NCI-H146 treated with DMSO at 0.1 percent for 48 hours (cell line): Measurements from ENCODE around the gene GYPE.
"Not testable (repeated sequence)": the region's sequence is repeated elsewhere in the genome, so short reads cannot be mapped to it uniquely, and the experiment has no call there.

Experiments
- DNase-seq: peaks from one replicate; lab custom pipeline; 2025; ENCODE audit not compliant: unreplicated experiment; lab: John Stamatoyannopoulos, UW

GYPE gene

GRCh38 chr4:143870523-143871268, 34.7 kb downstream of the GYPE start:
- not testable (repeated sequence) for DNase-seq

GRCh38 chr4:143869925-143870324, 35.4 kb downstream of the GYPE start:
- DNase-seq: not testable (repeated sequence)

GRCh38 chr4:143862716-143863115, 42.6 kb downstream of the GYPE start:
- DNase-seq: not testable (repeated sequence)

GRCh38 chr4:143858456-143858855, 46.9 kb downstream of the GYPE start:
- DNase-seq: no peak

- DNase-seq: not testable (repeated sequence)
Observed at GRCh38 chr4:143857391-143858336, 47.7 kb downstream of the GYPE start.

GRCh38 chr4:143856017-143856557, 49.3 kb downstream of the GYPE start:
- not testable (repeated sequence) for DNase-seq

- not testable (repeated sequence) for DNase-seq
Observed at GRCh38 chr4:143854645-143855044, 50.7 kb downstream of the GYPE start.

- not testable (repeated sequence) for DNase-seq
Observed at GRCh38 chr4:143849296-143849695, 56.1 kb downstream of the GYPE start.

- not testable (repeated sequence) for DNase-seq
Observed at GRCh38 chr4:143843506-143843832, 61.9 kb downstream of the GYPE start.

GRCh38 chr4:143842624-143843505, 62.5 kb downstream of the GYPE start:
- DNase-seq: not testable (repeated sequence)

GRCh38 chr4:143839413-143839812, 65.9 kb downstream of the GYPE start:
- not testable (repeated sequence) for DNase-seq

- not testable (repeated sequence) for DNase-seq
Observed at GRCh38 chr4:143834196-143834595, 71.2 kb downstream of the GYPE start.

- DNase-seq: not testable (repeated sequence)
Observed at GRCh38 chr4:143833676-143834075, 71.7 kb downstream of the GYPE start.

- not testable (repeated sequence) for DNase-seq
Observed at GRCh38 chr4:143830576-143830975, 74.8 kb downstream of the GYPE start.

- not testable (repeated sequence) for DNase-seq
Observed at GRCh38 chr4:143829239-143829620, 76.1 kb downstream of the GYPE start.
